ENCODE measurements around the gene DCAF4L1.

DNA sequence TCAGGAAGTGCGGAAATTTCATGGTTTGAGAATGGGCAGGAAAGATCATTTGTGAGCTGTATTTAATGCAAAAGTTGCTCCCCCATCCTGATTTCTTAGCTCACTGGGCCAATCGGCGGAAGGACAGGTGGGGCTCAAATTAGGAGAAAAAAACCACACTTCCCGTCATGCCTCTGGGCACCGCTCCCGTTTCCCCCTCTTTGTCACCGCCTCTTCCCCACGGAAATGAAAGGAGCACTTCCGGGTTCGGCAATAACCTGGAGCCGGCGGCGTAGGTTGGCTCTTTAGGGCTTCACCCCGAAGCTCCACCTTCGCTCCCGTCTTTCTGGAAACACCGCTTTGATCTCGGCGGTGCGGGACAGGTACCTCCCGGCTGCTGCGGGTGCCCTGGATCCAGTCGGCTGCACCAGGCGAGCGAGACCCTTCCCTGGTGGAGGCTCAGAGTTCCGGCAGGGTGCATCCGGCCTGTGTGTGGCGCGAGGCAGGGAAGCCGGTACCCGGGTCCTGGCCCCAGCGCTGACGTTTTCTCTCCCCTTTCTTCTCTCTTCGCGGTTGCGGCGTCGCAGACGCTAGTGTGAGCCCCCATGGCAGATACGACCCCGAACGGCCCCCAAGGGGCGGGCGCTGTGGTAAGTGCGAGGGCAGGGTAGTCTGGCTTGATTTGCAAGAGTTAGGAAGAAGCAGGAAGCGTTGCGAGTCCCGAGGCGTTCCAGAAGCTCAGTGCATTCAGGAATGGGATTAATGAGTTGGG is 46.5 kb upstream of the DCAF4L1 start, which contains the start of gene TMEM33:
- TF ChIP-seq, protein P1, sequence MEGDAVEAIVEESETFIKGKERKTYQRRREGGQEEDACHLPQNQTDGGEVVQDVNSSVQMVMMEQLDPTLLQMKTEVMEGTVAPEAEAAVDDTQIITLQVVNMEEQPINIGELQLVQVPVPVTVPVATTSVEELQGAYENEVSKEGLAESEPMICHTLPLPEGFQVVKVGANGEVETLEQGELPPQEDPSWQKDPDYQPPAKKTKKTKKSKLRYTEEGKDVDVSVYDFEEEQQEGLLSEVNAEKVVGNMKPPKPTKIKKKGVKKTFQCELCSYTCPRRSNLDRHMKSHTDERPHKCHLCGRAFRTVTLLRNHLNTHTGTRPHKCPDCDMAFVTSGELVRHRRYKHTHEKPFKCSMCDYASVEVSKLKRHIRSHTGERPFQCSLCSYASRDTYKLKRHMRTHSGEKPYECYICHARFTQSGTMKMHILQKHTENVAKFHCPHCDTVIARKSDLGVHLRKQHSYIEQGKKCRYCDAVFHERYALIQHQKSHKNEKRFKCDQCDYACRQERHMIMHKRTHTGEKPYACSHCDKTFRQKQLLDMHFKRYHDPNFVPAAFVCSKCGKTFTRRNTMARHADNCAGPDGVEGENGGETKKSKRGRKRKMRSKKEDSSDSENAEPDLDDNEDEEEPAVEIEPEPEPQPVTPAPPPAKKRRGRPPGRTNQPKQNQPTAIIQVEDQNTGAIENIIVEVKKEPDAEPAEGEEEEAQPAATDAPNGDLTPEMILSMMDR (IDR thresholded peaks at IDR 0.05) = peak in 1 of 4 experiments; percentile 19
- TF ChIP-seq POLR2A (IDR thresholded peaks at IDR 0.05) = peak in 1 of 2 donors; percentile 61
